T-helper 2 cell treated with Interferon-gamma antibody and Interleukin-4, amounts not matched to agents 5 μg/mL and 100 μg/mL, for 36 hours (primary cell): ENCODE measurements around the gene SUCO.
"Not testable (repeated sequence)": the region's sequence is repeated elsewhere in the genome, so short reads cannot be mapped to it uniquely, and the experiment has no call there.

ENCODE experiments used
- DNase-seq: peaks from one replicate; pipeline ENCODE4 v3.0.0; 2021; ENCODE audit warnings: low spot score
- H3K27ac Mint-ChIP-seq: one replicate; pipeline ENCODE4 v1.8.0; 2021; ENCODE audit warnings: mild to moderate bottlenecking, mixed read lengths
- H3K27me3 Mint-ChIP-seq: one replicate; pipeline ENCODE4 v1.8.0; 2021; ENCODE audit warnings: low read depth, mixed read lengths
- H3K36me3 Mint-ChIP-seq: one replicate; pipeline ENCODE4 v1.8.0; 2021; ENCODE audit warnings: low read depth, mixed read lengths
- H3K4me1 Mint-ChIP-seq: one replicate; pipeline ENCODE4 v1.8.0; 2021; ENCODE audit warnings: low read depth, mixed read lengths
- H3K4me3 Mint-ChIP-seq: one replicate; pipeline ENCODE4 v1.8.0; 2022; ENCODE audit warnings: mild to moderate bottlenecking, moderate library complexity, mixed read lengths
- H3K9me3 Mint-ChIP-seq: one replicate; pipeline ENCODE4 v1.8.0; 2021; ENCODE audit warnings: mixed read lengths

The SUCO gene

GRCh38 chr1:172559572-172560210 is 26.7 kb downstream of the SUCO start:
- Mint-ChIP-seq H3K27me3 (no peaks in the 10 kb centered on the region), H3K36me3 (peaks cover 65% of the 10 kb centered on the region), H3K4me1 (peaks cover 8% of the 10 kb centered on the region), H3K27ac (no peak overlapping the region), H3K9me3 (peaks cover 7% of the 10 kb centered on the region), H3K4me3 (no peak overlapping the region)
- DNase-seq, result no peak

GRCh38 chr1:172561252-172561651 is 28.3 kb downstream of the SUCO start:
- no peak for DNase-seq
- H3K27me3 Mint-ChIP-seq, result no peaks in the 10 kb centered on the region
- no peak overlapping the region for H3K27ac Mint-ChIP-seq
- no peak overlapping the region for H3K4me3 Mint-ChIP-seq
- peaks cover 6% of the 10 kb centered on the region for H3K4me1 Mint-ChIP-seq
- H3K36me3 Mint-ChIP-seq, result peaks cover 62% of the 10 kb centered on the region
- peaks cover 7% of the 10 kb centered on the region for H3K9me3 Mint-ChIP-seq

- Mint-ChIP-seq H3K36me3 (peaks cover 54% of the 10 kb centered on the region), H3K4me1 (peaks cover 5% of the 10 kb centered on the region), H3K27me3 (no peaks in the 10 kb centered on the region), H3K4me3 (no peak overlapping the region), H3K9me3 (peaks cover 12% of the 10 kb centered on the region), H3K27ac (no peak overlapping the region)
- no peak for DNase-seq
Measured at GRCh38 chr1:172566196-172566997, 33.4 kb downstream of the SUCO start.

GRCh38 chr1:172567720-172568119 is 34.8 kb downstream of the SUCO start:
- Mint-ChIP-seq H3K27ac (no peak overlapping the region), H3K27me3 (no peaks in the 10 kb centered on the region), H3K4me1 (peaks cover 5% of the 10 kb centered on the region), H3K9me3 (peaks cover 12% of the 10 kb centered on the region), H3K36me3 (peaks cover 52% of the 10 kb centered on the region), H3K4me3 (no peak overlapping the region)
- DNase-seq, result no peak

GRCh38 chr1:172574080-172574479 is 41.1 kb downstream of the SUCO start:
- no peaks in the 10 kb centered on the region for H3K27me3 Mint-ChIP-seq
- H3K4me3 Mint-ChIP-seq, result no peak overlapping the region
- peaks cover 6% of the 10 kb centered on the region for H3K9me3 Mint-ChIP-seq
- H3K4me1 Mint-ChIP-seq, result no peaks in the 10 kb centered on the region
- H3K36me3 Mint-ChIP-seq, result peaks cover 56% of the 10 kb centered on the region
- H3K27ac Mint-ChIP-seq, result no peak overlapping the region
- no peak for DNase-seq

GRCh38 chr1:172578586-172578985 is 45.6 kb downstream of the SUCO start:
- H3K36me3 Mint-ChIP-seq, result peaks cover 40% of the 10 kb centered on the region
- peaks cover 6% of the 10 kb centered on the region for H3K4me1 Mint-ChIP-seq
- no peak overlapping the region for H3K4me3 Mint-ChIP-seq
- H3K9me3 Mint-ChIP-seq, result no peaks in the 10 kb centered on the region
- H3K27ac Mint-ChIP-seq, result no peak overlapping the region
- no peaks in the 10 kb centered on the region for H3K27me3 Mint-ChIP-seq
- no peak for DNase-seq

GRCh38 chr1:172581273-172581672 is 48.3 kb downstream of the SUCO start:
- Mint-ChIP-seq H3K27me3 (no peaks in the 10 kb centered on the region), H3K9me3 (no peaks in the 10 kb centered on the region), H3K4me1 (peaks cover 6% of the 10 kb centered on the region), H3K4me3 (no peak overlapping the region), H3K36me3 (peaks cover 27% of the 10 kb centered on the region), H3K27ac (no peak overlapping the region)
- DNase-seq, result no peak

- H3K9me3 Mint-ChIP-seq, result no peaks in the 10 kb centered on the region
- H3K4me3 Mint-ChIP-seq, result no peak overlapping the region
- H3K4me1 Mint-ChIP-seq, result peaks cover 6% of the 10 kb centered on the region
- H3K36me3 Mint-ChIP-seq, result peaks cover 27% of the 10 kb centered on the region
- no peak overlapping the region for H3K27ac Mint-ChIP-seq
- no peaks in the 10 kb centered on the region for H3K27me3 Mint-ChIP-seq
- DNase-seq, result no peak
Measured at GRCh38 chr1:172581779-172582178, 48.8 kb downstream of the SUCO start.

- H3K4me3 Mint-ChIP-seq, result no peak overlapping the region
- no peaks in the 10 kb centered on the region for H3K27me3 Mint-ChIP-seq
- no peaks in the 10 kb centered on the region for H3K9me3 Mint-ChIP-seq
- H3K27ac Mint-ChIP-seq, result no peak overlapping the region
- no peak for DNase-seq
- peaks cover 25% of the 10 kb centered on the region for H3K36me3 Mint-ChIP-seq
- peaks cover 6% of the 10 kb centered on the region for H3K4me1 Mint-ChIP-seq
Measured at GRCh38 chr1:172582889-172583288, 49.9 kb downstream of the SUCO start.

- Mint-ChIP-seq H3K4me1 (peaks cover 19% of the 10 kb centered on the region), H3K9me3 (no peaks in the 10 kb centered on the region), H3K27me3 (no peaks in the 10 kb centered on the region), H3K36me3 (peaks cover 27% of the 10 kb centered on the region), H3K4me3 (no peak overlapping the region), H3K27ac (no peak overlapping the region)
- no peak for DNase-seq
Measured at GRCh38 chr1:172585348-172585747, 52.4 kb downstream of the SUCO start.

- peaks cover 20% of the 10 kb centered on the region for H3K4me1 Mint-ChIP-seq
- no peaks in the 10 kb centered on the region for H3K27me3 Mint-ChIP-seq
- no peaks in the 10 kb centered on the region for H3K9me3 Mint-ChIP-seq
- no peak for DNase-seq
- H3K36me3 Mint-ChIP-seq, result peaks cover 32% of the 10 kb centered on the region
- H3K27ac Mint-ChIP-seq, result no peak overlapping the region
- H3K4me3 Mint-ChIP-seq, result no peak overlapping the region
Measured at GRCh38 chr1:172585861-172586260, 52.9 kb downstream of the SUCO start.

GRCh38 chr1:172588296-172589291 is 55.6 kb downstream of the SUCO start:
- H3K27ac Mint-ChIP-seq, result peak overlapping the region; percentile 45
- peaks cover 4% of the 10 kb centered on the region for H3K9me3 Mint-ChIP-seq
- peaks cover 14% of the 10 kb centered on the region for H3K4me1 Mint-ChIP-seq
- H3K36me3 Mint-ChIP-seq, result peaks cover 49% of the 10 kb centered on the region
- H3K4me3 Mint-ChIP-seq, result no peak overlapping the region
- peak; percentile 34 for DNase-seq
- H3K27me3 Mint-ChIP-seq, result no peaks in the 10 kb centered on the region

- Mint-ChIP-seq H3K36me3 (peaks cover 59% of the 10 kb centered on the region), H3K27ac (no peak overlapping the region), H3K4me1 (peaks cover 15% of the 10 kb centered on the region), H3K9me3 (peaks cover 4% of the 10 kb centered on the region), H3K4me3 (no peak overlapping the region), H3K27me3 (no peaks in the 10 kb centered on the region)
- no peak for DNase-seq
Measured at GRCh38 chr1:172589553-172589952, 56.6 kb downstream of the SUCO start.

- H3K27me3 Mint-ChIP-seq, H3K27ac Mint-ChIP-seq, DNase-seq, H3K4me3 Mint-ChIP-seq, H3K9me3 Mint-ChIP-seq: not testable (repeated sequence)
- H3K36me3 Mint-ChIP-seq, result peaks cover 77% of the 10 kb centered on the region
- H3K4me1 Mint-ChIP-seq, result peaks cover 15% of the 10 kb centered on the region
Measured at GRCh38 chr1:172591429-172591828, 58.5 kb downstream of the SUCO start.
